ENCODE measurements around the gene AAK1.
"Not testable (repeated sequence)": the region's sequence is repeated elsewhere in the genome, so short reads cannot be mapped to it uniquely, and the experiment has no call there.

AAK1 gene

DNA sequence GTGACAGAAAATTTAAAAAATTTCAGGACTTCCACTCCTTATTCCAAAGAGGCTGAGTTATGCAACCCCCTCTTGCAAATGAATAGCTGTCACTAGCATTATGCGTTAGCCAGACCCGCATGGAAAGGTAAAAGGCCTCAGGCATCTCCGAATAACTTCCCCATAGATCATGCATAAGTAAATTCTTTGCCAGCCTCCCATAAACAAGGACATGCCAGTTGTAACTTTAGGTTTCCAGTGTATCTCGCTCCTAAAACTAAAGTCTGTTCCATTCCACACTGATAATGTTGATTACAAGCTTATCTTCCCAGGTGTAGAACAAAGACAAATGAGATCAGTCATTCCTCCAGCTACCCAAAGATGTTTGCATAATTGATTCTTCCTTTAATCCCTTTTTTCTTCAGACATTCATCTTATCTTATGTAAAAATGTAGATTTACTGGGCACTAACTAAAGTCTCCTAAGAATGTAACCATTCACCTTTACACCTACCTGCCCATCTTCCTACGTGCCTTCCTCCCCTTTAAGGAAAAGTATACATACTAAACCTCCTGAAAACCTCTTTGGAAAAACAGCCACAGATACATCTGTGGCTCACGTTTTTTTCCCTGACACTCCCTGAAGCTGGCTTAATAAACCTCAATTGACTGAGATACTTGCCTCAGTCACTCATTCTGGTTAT is 192.7 kb downstream of the AAK1 start:
- Histone ChIP-seq H3K9ac (ENCODE audit: low read length) (no peak overlapping the region), H3K27me3 (ENCODE audit: low read length) (no peaks in the 10 kb centered on the region), H3K9me3 (ENCODE audit: insufficient read depth, low read length) (no peaks in the 10 kb centered on the region), H3K27ac (ENCODE audit: low read depth, low read length) (no peak overlapping the region), H3K36me3 (ENCODE audit: low read length) (no peaks in the 10 kb centered on the region), H3K4me3 (ENCODE audit: insufficient read depth, low read length, poor library complexity, severe bottlenecking) (no peak overlapping the region), H3K9me2 (replicated peaks; ENCODE audit: insufficient read depth, low read length) (no peaks in the 10 kb centered on the region), H2AFZ (ENCODE audit: low read depth, low read length, severe bottlenecking) (no peak overlapping the region), H3K4me2 (ENCODE audit: low read depth, low read length, poor library complexity, severe bottlenecking) (no peak overlapping the region), H4K20me1 (ENCODE audit: low read depth, low read length) (no peaks in the 10 kb centered on the region), H3F3A (ENCODE audit: insufficient read depth) (no peaks in the 10 kb centered on the region), H3K79me2 (ENCODE audit: insufficient read depth, low read length) (no peaks in the 10 kb centered on the region)
- no peak for TF ChIP-seq EZH2phosphoT487 (conservative IDR thresholded peaks at IDR 0.05; ENCODE audit: low read length)
- TF ChIP-seq, protein P1, sequence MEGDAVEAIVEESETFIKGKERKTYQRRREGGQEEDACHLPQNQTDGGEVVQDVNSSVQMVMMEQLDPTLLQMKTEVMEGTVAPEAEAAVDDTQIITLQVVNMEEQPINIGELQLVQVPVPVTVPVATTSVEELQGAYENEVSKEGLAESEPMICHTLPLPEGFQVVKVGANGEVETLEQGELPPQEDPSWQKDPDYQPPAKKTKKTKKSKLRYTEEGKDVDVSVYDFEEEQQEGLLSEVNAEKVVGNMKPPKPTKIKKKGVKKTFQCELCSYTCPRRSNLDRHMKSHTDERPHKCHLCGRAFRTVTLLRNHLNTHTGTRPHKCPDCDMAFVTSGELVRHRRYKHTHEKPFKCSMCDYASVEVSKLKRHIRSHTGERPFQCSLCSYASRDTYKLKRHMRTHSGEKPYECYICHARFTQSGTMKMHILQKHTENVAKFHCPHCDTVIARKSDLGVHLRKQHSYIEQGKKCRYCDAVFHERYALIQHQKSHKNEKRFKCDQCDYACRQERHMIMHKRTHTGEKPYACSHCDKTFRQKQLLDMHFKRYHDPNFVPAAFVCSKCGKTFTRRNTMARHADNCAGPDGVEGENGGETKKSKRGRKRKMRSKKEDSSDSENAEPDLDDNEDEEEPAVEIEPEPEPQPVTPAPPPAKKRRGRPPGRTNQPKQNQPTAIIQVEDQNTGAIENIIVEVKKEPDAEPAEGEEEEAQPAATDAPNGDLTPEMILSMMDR (IDR thresholded peaks at IDR 0.05; ENCODE audit: insufficient read depth, low read length, poor library complexity, severe bottlenecking), result no peak

DNA sequence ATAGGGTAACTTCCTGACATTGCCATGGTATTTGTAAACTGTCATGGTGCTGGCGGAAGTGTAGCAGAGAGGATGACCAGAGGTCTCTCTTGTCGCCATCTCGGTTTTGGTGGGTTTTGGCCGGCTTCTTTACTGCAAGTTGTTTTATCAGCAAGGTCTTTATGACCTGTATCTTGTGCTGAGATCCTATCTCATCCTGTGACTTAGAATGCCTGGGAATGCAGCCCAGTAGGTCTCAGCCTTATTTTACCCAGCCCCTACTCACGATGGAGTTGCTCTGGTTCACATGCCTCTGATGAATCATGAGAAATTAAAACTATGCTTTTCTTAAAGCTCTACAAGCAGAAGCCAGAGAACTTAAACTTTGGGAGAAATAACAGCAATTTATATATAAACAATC is 193.6 kb downstream of the AAK1 start:
- no peaks in the 10 kb centered on the region for H4K20me1 ChIP-seq (ENCODE audit: low read depth, low read length)
- no peaks in the 10 kb centered on the region for H3K9me3 ChIP-seq (ENCODE audit: insufficient read depth, low read length)
- H3K79me2 ChIP-seq (ENCODE audit: insufficient read depth, low read length), result no peaks in the 10 kb centered on the region
- no peak overlapping the region for H3K27ac ChIP-seq (ENCODE audit: low read depth, low read length)
- no peaks in the 10 kb centered on the region for H3K9me2 ChIP-seq (replicated peaks; ENCODE audit: insufficient read depth, low read length)
- H3K4me2 ChIP-seq (ENCODE audit: low read depth, low read length, poor library complexity, severe bottlenecking), result no peak overlapping the region
- no peak for TF ChIP-seq EZH2phosphoT487 (conservative IDR thresholded peaks at IDR 0.05; ENCODE audit: low read length)
- TF ChIP-seq, protein P1 (IDR thresholded peaks at IDR 0.05; ENCODE audit: insufficient read depth, low read length, poor library complexity, severe bottlenecking), result no peak
- no peaks in the 10 kb centered on the region for H3F3A ChIP-seq (ENCODE audit: insufficient read depth)
- no peaks in the 10 kb centered on the region for H3K27me3 ChIP-seq (ENCODE audit: low read length)
- no peak overlapping the region for H2AFZ ChIP-seq (ENCODE audit: low read depth, low read length, severe bottlenecking)
- no peak overlapping the region for H3K9ac ChIP-seq (ENCODE audit: low read length)
- no peak overlapping the region for H3K4me3 ChIP-seq (ENCODE audit: insufficient read depth, low read length, poor library complexity, severe bottlenecking)
- no peaks in the 10 kb centered on the region for H3K36me3 ChIP-seq (ENCODE audit: low read length)

DNA sequence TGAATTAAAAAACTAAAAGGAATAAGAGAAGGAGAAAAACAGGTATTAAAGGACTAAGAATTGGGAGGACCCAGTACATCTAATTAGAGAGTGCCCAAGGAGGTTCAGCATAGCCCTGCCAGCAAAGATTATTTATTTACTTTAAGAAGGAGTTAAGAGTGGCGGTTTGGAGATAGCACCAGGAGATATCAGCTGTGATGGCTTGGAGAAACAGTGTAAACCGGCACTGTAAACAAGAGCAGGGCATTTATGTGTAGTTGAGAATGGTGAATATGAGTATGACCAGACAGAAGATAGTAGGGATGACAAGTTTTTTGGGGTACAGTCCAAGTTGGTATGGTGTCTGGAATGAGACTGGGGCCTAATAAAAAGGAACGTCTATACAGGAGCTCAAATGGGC is 199.9 kb downstream of the AAK1 start:
- H4K20me1 ChIP-seq (ENCODE audit: low read depth, low read length); H3K9ac ChIP-seq (ENCODE audit: low read length); H3K4me3 ChIP-seq (ENCODE audit: insufficient read depth, low read length, poor library complexity, severe bottlenecking); H3K36me3 ChIP-seq (ENCODE audit: low read length); H3K4me2 ChIP-seq (ENCODE audit: low read depth, low read length, poor library complexity, severe bottlenecking); H2AFZ ChIP-seq (ENCODE audit: low read depth, low read length, severe bottlenecking); H3K9me3 ChIP-seq (ENCODE audit: insufficient read depth, low read length); H3K27ac ChIP-seq (ENCODE audit: low read depth, low read length); H3F3A ChIP-seq (ENCODE audit: insufficient read depth); H3K79me2 ChIP-seq (ENCODE audit: insufficient read depth, low read length); H3K27me3 ChIP-seq (ENCODE audit: low read length); H3K9me2 ChIP-seq (replicated peaks; ENCODE audit: insufficient read depth, low read length): not testable (repeated sequence)

GRCh38 chr2:69439499-69439898 is 204.0 kb downstream of the AAK1 start:
- H3F3A ChIP-seq (ENCODE audit: insufficient read depth); H3K27me3 ChIP-seq (ENCODE audit: low read length); H4K20me1 ChIP-seq (ENCODE audit: low read depth, low read length); H3K9me3 ChIP-seq (ENCODE audit: insufficient read depth, low read length); H3K4me2 ChIP-seq (ENCODE audit: low read depth, low read length, poor library complexity, severe bottlenecking); H3K9ac ChIP-seq (ENCODE audit: low read length); H3K27ac ChIP-seq (ENCODE audit: low read depth, low read length); H3K9me2 ChIP-seq (replicated peaks; ENCODE audit: insufficient read depth, low read length); H3K36me3 ChIP-seq (ENCODE audit: low read length); H3K4me3 ChIP-seq (ENCODE audit: insufficient read depth, low read length, poor library complexity, severe bottlenecking); H2AFZ ChIP-seq (ENCODE audit: low read depth, low read length, severe bottlenecking); H3K79me2 ChIP-seq (ENCODE audit: insufficient read depth, low read length): not testable (repeated sequence)
